ENCODE measurements around the gene POSTN. TPM values are rescaled to one million over a fixed set of nuclear protein-coding genes. Genes with fewer than 3 reads are reported as not detected.

Gene POSTN
- polyA plus RNA-seq, 2 of the 4 experiments (the other 2 are of a cell fraction) = 0.04 TPM; not detected in 1

DNA sequence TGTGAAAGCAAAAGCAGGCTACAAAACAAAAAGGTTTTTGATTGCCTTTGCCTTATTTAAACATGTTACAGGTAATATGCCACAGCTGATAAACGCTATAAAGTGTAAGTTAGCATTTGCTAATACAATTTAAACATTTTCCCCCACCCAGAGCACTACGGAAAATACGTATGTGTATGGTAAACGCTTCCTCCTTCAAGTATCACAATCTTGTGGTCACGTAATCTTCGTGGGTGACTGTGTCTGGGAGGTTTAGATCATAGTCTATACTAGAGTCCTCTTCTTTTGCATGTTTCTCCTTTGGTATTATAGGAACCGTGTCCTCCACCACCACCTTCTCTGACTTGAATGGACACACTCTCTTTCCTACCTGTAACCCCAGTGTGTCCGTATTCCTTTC, 38.1 kb upstream of the POSTN start:
- no peaks in the 10 kb centered on the region for H3K9me3 ChIP-seq
- ChIA-PET POLR2A (no interaction called here), CTCF (no interaction called here)
- FAIRE-seq (no peak), DNase-seq (ENCODE audit: low read depth in 1 of 2, low spot score in 1 of 2) (no peak), ATAC-seq (no peak)
- H3K4me3 ChIP-seq = no peak overlapping the region
- no peak overlapping the region for H3K27ac ChIP-seq
- 36% methylated on average over 8 of the region's 8 CpGs for WGBS (ENCODE audit: missing lambda C conversion rate)
- TF ChIP-seq EHF (CRISPR knock-in tag; IDR thresholded peaks at IDR 0.05) = no peak
- TF ChIP-seq PHF8 (IDR thresholded peaks at IDR 0.05; ENCODE audit: borderline replicate concordance, low read depth) = no peak
- no peak for TF ChIP-seq CEBPB (IDR thresholded peaks at IDR 0.05)
- TF ChIP-seq ZFP36 (IDR thresholded peaks at IDR 0.05; ENCODE audit: borderline replicate concordance, partially characterized antibody) = no peak
- TF ChIP-seq ZC3H11A (IDR thresholded peaks at IDR 0.05) = no peak
- no peak for TF ChIP-seq FOSB (CRISPR knock-in tag; IDR thresholded peaks at IDR 0.05)
- no peak for TF ChIP-seq POLR2AphosphoS2 (conservative IDR thresholded peaks at IDR 0.05; ENCODE audit: low read length)
- TF ChIP-seq CHD2 (IDR thresholded peaks at IDR 0.05; ENCODE audit: low read length, partially characterized antibody) = no peak
- no peak for TF ChIP-seq CBX2 (IDR thresholded peaks at IDR 0.05; ENCODE audit: borderline replicate concordance, low read depth)
- TF ChIP-seq, protein P1, sequence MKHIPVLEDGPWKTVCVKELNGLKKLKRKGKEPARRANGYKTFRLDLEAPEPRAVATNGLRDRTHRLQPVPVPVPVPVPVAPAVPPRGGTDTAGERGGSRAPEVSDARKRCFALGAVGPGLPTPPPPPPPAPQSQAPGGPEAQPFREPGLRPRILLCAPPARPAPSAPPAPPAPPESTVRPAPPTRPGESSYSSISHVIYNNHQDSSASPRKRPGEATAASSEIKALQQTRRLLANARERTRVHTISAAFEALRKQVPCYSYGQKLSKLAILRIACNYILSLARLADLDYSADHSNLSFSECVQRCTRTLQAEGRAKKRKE (CRISPR knock-in tag; IDR thresholded peaks at IDR 0.05; ENCODE audit: low read depth) = no peak
- TF ChIP-seq, protein P2, sequence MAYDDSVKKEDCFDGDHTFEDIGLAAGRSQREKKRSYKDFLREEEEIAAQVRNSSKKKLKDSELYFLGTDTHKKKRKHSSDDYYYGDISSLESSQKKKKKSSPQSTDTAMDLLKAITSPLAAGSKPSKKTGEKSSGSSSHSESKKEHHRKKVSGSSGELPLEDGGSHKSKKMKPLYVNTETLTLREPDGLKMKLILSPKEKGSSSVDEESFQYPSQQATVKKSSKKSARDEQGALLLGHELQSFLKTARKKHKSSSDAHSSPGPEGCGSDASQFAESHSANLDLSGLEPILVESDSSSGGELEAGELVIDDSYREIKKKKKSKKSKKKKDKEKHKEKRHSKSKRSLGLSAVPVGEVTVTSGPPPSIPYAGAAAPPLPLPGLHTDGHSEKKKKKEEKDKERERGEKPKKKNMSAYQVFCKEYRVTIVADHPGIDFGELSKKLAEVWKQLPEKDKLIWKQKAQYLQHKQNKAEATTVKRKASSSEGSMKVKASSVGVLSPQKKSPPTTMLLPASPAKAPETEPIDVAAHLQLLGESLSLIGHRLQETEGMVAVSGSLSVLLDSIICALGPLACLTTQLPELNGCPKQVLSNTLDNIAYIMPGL (CRISPR knock-in tag; IDR thresholded peaks at IDR 0.05; ENCODE audit: borderline replicate concordance) = no peak
- TF ChIP-seq CHD4 (IDR thresholded peaks at IDR 0.05; ENCODE audit: borderline replicate concordance) = no peak
- TF ChIP-seq, protein P3, sequence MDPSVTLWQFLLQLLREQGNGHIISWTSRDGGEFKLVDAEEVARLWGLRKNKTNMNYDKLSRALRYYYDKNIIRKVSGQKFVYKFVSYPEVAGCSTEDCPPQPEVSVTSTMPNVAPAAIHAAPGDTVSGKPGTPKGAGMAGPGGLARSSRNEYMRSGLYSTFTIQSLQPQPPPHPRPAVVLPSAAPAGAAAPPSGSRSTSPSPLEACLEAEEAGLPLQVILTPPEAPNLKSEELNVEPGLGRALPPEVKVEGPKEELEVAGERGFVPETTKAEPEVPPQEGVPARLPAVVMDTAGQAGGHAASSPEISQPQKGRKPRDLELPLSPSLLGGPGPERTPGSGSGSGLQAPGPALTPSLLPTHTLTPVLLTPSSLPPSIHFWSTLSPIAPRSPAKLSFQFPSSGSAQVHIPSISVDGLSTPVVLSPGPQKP (IDR thresholded peaks at IDR 0.05; ENCODE audit: low read depth, low read length) = no peak
- TF ChIP-seq GATA3 (IDR thresholded peaks at IDR 0.05; ENCODE audit: borderline replicate concordance) = no peak
- TF ChIP-seq RAD21 (conservative IDR thresholded peaks at IDR 0.05 in 1 of 2, IDR thresholded peaks at IDR 0.05 in 1 of 2) = no peak
- no peak for TF ChIP-seq SREBF2 (IDR thresholded peaks at IDR 0.05)
- no peak for TF ChIP-seq CBX8 (IDR thresholded peaks at IDR 0.05)
- no peak for TF ChIP-seq MAZ (IDR thresholded peaks at IDR 0.05; ENCODE audit: borderline replicate concordance, low read depth, low read length)
- no peak overlapping the region for H3K4me2 ChIP-seq
- H3K4me1 ChIP-seq = no peaks in the 10 kb centered on the region

DNA sequence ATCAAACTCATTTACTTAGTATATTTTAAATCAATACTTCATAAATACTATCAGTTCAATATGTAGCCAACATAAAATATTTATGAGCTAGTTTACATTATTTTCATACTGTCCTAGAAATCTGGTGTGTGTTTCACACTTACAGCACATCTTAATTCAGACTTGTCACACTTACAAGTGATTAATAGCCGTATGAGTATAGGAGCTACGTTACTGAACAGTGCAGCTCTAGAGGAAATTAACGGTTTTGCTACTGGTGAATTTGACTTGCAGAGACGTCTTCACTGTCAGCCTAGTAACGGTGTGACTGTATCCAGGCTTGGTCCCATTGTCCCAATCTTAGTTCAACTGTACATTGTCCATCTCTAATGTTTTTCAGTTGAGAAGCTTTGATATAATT, 33.7 kb upstream of the POSTN start:
- DNase-seq (ENCODE audit: low read depth in 1 of 2, low spot score in 1 of 2) (no peak), FAIRE-seq (no peak), ATAC-seq (no peak)
- Histone ChIP-seq H3K27ac (no peak overlapping the region), H3K4me3 (no peak overlapping the region), H3K4me1 (no peaks in the 10 kb centered on the region), H3K4me2 (no peak overlapping the region), H3K9me3 (no peaks in the 10 kb centered on the region)
- TF ChIP-seq RNF2 (IDR thresholded peaks at IDR 0.05; ENCODE audit: borderline replicate concordance, low read depth) = no peak
- TF ChIP-seq CBX2 (IDR thresholded peaks at IDR 0.05; ENCODE audit: borderline replicate concordance, low read depth) = no peak
- TF ChIP-seq, protein P4, sequence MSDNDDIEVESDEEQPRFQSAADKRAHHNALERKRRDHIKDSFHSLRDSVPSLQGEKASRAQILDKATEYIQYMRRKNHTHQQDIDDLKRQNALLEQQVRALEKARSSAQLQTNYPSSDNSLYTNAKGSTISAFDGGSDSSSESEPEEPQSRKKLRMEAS (IDR thresholded peaks at IDR 0.05) = no peak
- TF ChIP-seq, protein P5, sequence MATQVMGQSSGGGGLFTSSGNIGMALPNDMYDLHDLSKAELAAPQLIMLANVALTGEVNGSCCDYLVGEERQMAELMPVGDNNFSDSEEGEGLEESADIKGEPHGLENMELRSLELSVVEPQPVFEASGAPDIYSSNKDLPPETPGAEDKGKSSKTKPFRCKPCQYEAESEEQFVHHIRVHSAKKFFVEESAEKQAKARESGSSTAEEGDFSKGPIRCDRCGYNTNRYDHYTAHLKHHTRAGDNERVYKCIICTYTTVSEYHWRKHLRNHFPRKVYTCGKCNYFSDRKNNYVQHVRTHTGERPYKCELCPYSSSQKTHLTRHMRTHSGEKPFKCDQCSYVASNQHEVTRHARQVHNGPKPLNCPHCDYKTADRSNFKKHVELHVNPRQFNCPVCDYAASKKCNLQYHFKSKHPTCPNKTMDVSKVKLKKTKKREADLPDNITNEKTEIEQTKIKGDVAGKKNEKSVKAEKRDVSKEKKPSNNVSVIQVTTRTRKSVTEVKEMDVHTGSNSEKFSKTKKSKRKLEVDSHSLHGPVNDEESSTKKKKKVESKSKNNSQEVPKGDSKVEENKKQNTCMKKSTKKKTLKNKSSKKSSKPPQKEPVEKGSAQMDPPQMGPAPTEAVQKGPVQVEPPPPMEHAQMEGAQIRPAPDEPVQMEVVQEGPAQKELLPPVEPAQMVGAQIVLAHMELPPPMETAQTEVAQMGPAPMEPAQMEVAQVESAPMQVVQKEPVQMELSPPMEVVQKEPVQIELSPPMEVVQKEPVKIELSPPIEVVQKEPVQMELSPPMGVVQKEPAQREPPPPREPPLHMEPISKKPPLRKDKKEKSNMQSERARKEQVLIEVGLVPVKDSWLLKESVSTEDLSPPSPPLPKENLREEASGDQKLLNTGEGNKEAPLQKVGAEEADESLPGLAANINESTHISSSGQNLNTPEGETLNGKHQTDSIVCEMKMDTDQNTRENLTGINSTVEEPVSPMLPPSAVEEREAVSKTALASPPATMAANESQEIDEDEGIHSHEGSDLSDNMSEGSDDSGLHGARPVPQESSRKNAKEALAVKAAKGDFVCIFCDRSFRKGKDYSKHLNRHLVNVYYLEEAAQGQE (IDR thresholded peaks at IDR 0.05) = no peak
- TF ChIP-seq POLR2A (IDR thresholded peaks at IDR 0.05; ENCODE audit: low read length) = no peak
- no peak for TF ChIP-seq MYC (IDR thresholded peaks at IDR 0.05; ENCODE audit: borderline replicate concordance, low read length)
- 25% methylated on average over 5 of the region's 5 CpGs for WGBS (ENCODE audit: missing lambda C conversion rate)
- POLR2A ChIA-PET = no interaction called here
- CTCF ChIA-PET = interaction anchor here (0.9 to 1.0 kb wide), 2 partner anchors 11 to 21 kb away, joined by 3 read pairs; no protein-coding TSS in a partner anchor
